Lung (tissue), 12 donors: Measurements from ENCODE around the gene PFDN5. TPM values are rescaled to one million over a fixed set of nuclear protein-coding genes. Genes with fewer than 3 reads are reported as not detected.
A peak's percentile ranks its signal among the peaks of the same experiment; 100 is the strongest.

Source experiments
- ATAC-seq: fragments of 200-7000 bp; cut with Tn5 transposase; one replicate; pipeline ENCODE4 v1.9.1; 2020; ENCODE audit warnings: moderate number of reproducible peaks; ENCODE audit not compliant: insufficient read depth, low FRiP score
- DNase-seq, 3 donors: peaks; one replicate each; pipeline ENCODE4 v3.0.0-alpha.2; 2013 to 2017
- H3K27ac ChIP-seq, 2 donors: one replicate each; pipeline ENCODE4 v1.5.1; 2013; ENCODE audit warnings: mild to moderate bottlenecking in 2 of 2, moderate library complexity in 2 of 2, control low read depth in 1 of 2, inconsistent platforms in 1 of 2, low read depth in 1 of 2, low read length in 1 of 2
- H3K27me3 ChIP-seq, 3 donors: one replicate each; pipeline ENCODE4 v1.5.1; 2013; ENCODE audit warnings: low read length in 2 of 3; ENCODE audit not compliant: control insufficient read depth in 3 of 3, insufficient read depth in 3 of 3
- H3K36me3 ChIP-seq, 4 donors: one replicate each; pipeline ENCODE4 v1.5.1; 2013; ENCODE audit warnings: low read length in 4 of 4, mild to moderate bottlenecking in 1 of 4, moderate library complexity in 1 of 4; ENCODE audit not compliant: control insufficient read depth in 4 of 4, insufficient read depth in 4 of 4
- H3K4me1 ChIP-seq, 5 donors: one replicate each; pipeline ENCODE4 v1.5.1; 2013; ENCODE audit warnings: low read length in 5 of 5, mild to moderate bottlenecking in 2 of 5, moderate library complexity in 1 of 5; ENCODE audit not compliant: control insufficient read depth in 5 of 5, insufficient read depth in 5 of 5
- H3K4me3 ChIP-seq: one replicate; pipeline ENCODE4 v1.5.1; 2013; ENCODE audit warnings: mild to moderate bottlenecking, control low read depth, moderate library complexity
- H3K9ac ChIP-seq, 2 donors: one replicate each; pipeline ENCODE4 v1.5.1; 2013; ENCODE audit warnings: low read length in 2 of 2, control low read depth in 1 of 2; ENCODE audit not compliant: insufficient read depth in 1 of 2
- H3K9me3 ChIP-seq, 4 donors: one replicate each; pipeline ENCODE4 v1.5.1; 2013; ENCODE audit warnings: low read length in 3 of 4, mild to moderate bottlenecking in 1 of 4, moderate library complexity in 1 of 4; ENCODE audit not compliant: control insufficient read depth in 4 of 4, insufficient read depth in 3 of 4
- CTCF ChIP-seq: IDR thresholded peaks from 2 replicates; pipeline ENCODE4 v1.5.1; 2012; ENCODE audit warnings: mild to moderate bottlenecking; ENCODE audit errors: control extremely low read depth, extremely low read depth
- WGBS, 2 donors: extraction: QIAGEN DNeasy Blood & Tissue Kit; methylation state at CpG; one replicate each; pipeline ENCODE4 v1.1.7; 2013; 5-methylcytosine and 5-hydroxymethylcytosine counted together
- polyA plus RNA-seq, 2 donors: library from polyadenylated mRNA; stranded (reverse); fragments of 200-250 nt; gene quantifications; one replicate each; pipeline ENCODE4 v1.2.1, GENCODE V29; 2013
- total RNA-seq, 2 donors: library from RNA; depleted of rRNA in 1 of 2; stranded (reverse); fragments of >200 nt in 1 of 2; gene quantifications; one replicate each; pipeline ENCODE4 v1.2.1, GENCODE V29; 2014 to 2021
- donor health status: control.
- donor health status: control.
- donor health status: Bipolar disorder and iron deficiency.
- donor health status: healthy.
- donor health status: DM: yes; HTN: yes; CAD: no.

Gene PFDN5
- total and polyA plus RNA-seq, 4 donors, result 351 to 1,722 (median 505) TPM

GRCh38 chr12:53324779-53325510 is 29.6 kb downstream of the PFDN5 start:
- Histone ChIP-seq H3K9ac (peak overlapping the region; percentile 70 to 90), H3K27ac (peak overlapping the region; percentile 86 to 87), H3K4me1 (peaks cover 0 to 42% (median 15%) of the 10 kb centered on the region in 5 donors), H3K9me3 (no peaks in the 10 kb centered on the region), H3K36me3 (peaks cover 0 to 5% (median 3%) of the 10 kb centered on the region in 4 donors), H3K4me3 (peak overlapping the region; percentile 49), H3K27me3 (no peaks in the 10 kb centered on the region)
- ATAC-seq (peak; percentile 78), DNase-seq (peak; percentile 96 to 98 (median 97))
- 0% methylated on average over 65 to 69 of the region's 69 CpGs for WGBS, 2 donors
- TF ChIP-seq CTCF, result peak; percentile 68

- ATAC-seq (no peak), DNase-seq (peak; percentile 56 to 68 (median 59))
- H3K4me1 ChIP-seq, result peaks cover 0 to 38% (median 15%) of the 10 kb centered on the region in 5 donors
- no peaks in the 10 kb centered on the region for H3K36me3 ChIP-seq
- peak overlapping the region; percentile 67 to 70 for H3K9ac ChIP-seq
- H3K9me3 ChIP-seq, result no peaks in the 10 kb centered on the region
- H3K27ac ChIP-seq, result peak overlapping the region; percentile 86 to 87
- WGBS, 2 donors, result 0 to 1% methylated on average over 41 to 50 of the region's 50 CpGs
- TF ChIP-seq CTCF, result no peak
- H3K27me3 ChIP-seq, result no peaks in the 10 kb centered on the region
- peak overlapping the region; percentile 49 for H3K4me3 ChIP-seq
Observed at GRCh38 chr12:53325511-53326061, 30.2 kb downstream of the PFDN5 start.

- ATAC-seq (no peak), DNase-seq (no peak)
- Histone ChIP-seq H3K4me1 (peaks cover 0 to 32% (median 10%) of the 10 kb centered on the region in 5 donors), H3K9me3 (no peaks in the 10 kb centered on the region), H3K27me3 (no peaks in the 10 kb centered on the region), H3K9ac (no peak overlapping the region), H3K4me3 (no peak overlapping the region), H3K36me3 (no peaks in the 10 kb centered on the region), H3K27ac (no peak overlapping the region)
- 82 to 87% methylated on average over 8 of the region's 8 CpGs for WGBS, 2 donors
- no peak for TF ChIP-seq CTCF
Observed at GRCh38 chr12:53326460-53327185, 31.3 kb downstream of the PFDN5 start.
